ENCODE measurements around the gene PEAR1.

PEAR1 gene

DNA sequence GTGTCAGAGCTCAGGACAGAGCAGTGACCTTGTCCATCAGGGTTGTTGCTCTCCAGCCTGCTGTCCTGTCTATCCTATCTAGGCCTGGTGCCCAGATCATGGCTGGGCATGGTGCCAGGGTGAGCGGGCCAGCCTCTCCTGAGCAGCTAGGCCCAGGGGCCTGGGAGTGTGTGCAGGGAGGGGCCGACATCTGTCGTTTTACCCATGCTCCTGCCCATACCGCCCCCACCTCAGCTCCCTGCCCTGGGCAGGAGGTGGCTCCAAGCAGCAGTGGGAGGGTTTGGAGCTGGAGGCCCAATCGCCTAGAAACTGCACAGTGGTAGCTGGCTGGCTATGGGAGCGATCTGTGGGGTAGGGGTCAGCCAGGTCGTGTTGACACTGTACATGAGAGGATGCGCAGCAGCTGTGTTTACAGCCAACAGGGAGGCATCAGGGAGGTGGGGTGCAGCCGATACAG, 41.1 kb upstream of the PEAR1 start:
- DNase-seq (ENCODE audit: low read depth) = no peak

DNA sequence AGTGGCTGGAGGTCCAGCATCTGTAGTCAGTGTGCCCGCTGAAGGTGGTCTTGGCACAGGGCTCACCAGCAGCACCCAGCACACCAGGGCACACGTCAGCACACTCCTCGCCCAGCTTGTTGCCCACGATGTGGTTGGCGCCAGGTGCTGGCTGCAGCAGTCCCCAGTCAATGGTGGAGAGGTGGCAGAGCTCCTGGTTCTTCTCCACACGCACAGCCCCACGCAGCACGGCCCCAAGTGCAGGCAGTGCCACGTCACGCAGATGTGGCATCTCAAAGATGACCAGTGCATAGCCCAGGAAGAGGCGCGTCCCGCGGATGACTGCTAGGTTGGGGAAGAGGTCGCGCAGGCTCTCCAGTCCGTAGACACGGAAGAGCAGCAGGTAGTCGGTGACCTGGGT, 39.8 kb upstream of the PEAR1 start:
- DNase-seq (ENCODE audit: low read depth) = no peak
- TF ChIP-seq, protein P1, sequence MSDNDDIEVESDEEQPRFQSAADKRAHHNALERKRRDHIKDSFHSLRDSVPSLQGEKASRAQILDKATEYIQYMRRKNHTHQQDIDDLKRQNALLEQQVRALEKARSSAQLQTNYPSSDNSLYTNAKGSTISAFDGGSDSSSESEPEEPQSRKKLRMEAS (IDR thresholded peaks at IDR 0.05; ENCODE audit: low read depth, low read length) = no peak
- TF ChIP-seq, protein P2, sequence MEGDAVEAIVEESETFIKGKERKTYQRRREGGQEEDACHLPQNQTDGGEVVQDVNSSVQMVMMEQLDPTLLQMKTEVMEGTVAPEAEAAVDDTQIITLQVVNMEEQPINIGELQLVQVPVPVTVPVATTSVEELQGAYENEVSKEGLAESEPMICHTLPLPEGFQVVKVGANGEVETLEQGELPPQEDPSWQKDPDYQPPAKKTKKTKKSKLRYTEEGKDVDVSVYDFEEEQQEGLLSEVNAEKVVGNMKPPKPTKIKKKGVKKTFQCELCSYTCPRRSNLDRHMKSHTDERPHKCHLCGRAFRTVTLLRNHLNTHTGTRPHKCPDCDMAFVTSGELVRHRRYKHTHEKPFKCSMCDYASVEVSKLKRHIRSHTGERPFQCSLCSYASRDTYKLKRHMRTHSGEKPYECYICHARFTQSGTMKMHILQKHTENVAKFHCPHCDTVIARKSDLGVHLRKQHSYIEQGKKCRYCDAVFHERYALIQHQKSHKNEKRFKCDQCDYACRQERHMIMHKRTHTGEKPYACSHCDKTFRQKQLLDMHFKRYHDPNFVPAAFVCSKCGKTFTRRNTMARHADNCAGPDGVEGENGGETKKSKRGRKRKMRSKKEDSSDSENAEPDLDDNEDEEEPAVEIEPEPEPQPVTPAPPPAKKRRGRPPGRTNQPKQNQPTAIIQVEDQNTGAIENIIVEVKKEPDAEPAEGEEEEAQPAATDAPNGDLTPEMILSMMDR (IDR thresholded peaks at IDR 0.05; ENCODE audit: low read depth, low read length) = no peak
- no peak for TF ChIP-seq POLR2A (IDR thresholded peaks at IDR 0.05; ENCODE audit: extremely low read depth, insufficient read length)
- TF ChIP-seq MYC (IDR thresholded peaks at IDR 0.05; ENCODE audit: low read depth, low read length) = no peak

More for the DNA sequence above, 41.1 kb upstream of the PEAR1 start:
- H3K4me3 ChIP-seq (ENCODE audit: low read depth, low read length) = no peak overlapping the region
- TF ChIP-seq POLR2A (IDR thresholded peaks at IDR 0.05; ENCODE audit: extremely low read depth, insufficient read length) (no peak), MYC (IDR thresholded peaks at IDR 0.05; ENCODE audit: low read depth, low read length) (no peak)
- TF ChIP-seq, protein P1 (IDR thresholded peaks at IDR 0.05; ENCODE audit: low read depth, low read length) = no peak
- TF ChIP-seq, protein P2 (IDR thresholded peaks at IDR 0.05; ENCODE audit: low read depth, low read length) = no peak

DNA sequence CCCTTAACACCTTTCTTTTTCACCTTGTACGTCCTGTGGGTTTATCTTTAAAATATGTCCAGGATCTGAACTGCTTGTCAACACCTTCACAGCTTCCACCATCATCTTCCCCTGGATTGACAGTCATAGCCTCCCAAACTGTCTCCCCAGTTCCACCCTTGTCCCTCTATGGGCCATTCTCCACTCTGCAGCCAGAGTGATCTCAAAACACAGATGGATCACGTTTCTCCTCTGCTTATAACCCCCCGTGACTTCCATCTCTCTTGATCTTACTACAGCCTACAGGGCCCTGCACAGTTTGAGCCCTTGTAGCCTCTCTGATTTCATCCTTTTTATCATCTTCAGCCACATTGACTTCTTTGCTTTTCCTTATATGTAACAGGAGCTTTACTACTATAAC, 38.9 kb upstream of the PEAR1 start:
- TF ChIP-seq, protein P1 (IDR thresholded peaks at IDR 0.05; ENCODE audit: low read depth, low read length) = no peak
- TF ChIP-seq, protein P2 (IDR thresholded peaks at IDR 0.05; ENCODE audit: low read depth, low read length) = no peak
- no peak for TF ChIP-seq MYC (IDR thresholded peaks at IDR 0.05; ENCODE audit: low read depth, low read length)
- no peak for TF ChIP-seq POLR2A (IDR thresholded peaks at IDR 0.05; ENCODE audit: extremely low read depth, insufficient read length)
- DNase-seq (ENCODE audit: low read depth) = no peak
- H3K4me3 ChIP-seq (ENCODE audit: low read depth, low read length) = no peak overlapping the region

More for the DNA sequence above, 39.8 kb upstream of the PEAR1 start:
- no peak overlapping the region for H3K4me3 ChIP-seq (ENCODE audit: low read depth, low read length)

DNA sequence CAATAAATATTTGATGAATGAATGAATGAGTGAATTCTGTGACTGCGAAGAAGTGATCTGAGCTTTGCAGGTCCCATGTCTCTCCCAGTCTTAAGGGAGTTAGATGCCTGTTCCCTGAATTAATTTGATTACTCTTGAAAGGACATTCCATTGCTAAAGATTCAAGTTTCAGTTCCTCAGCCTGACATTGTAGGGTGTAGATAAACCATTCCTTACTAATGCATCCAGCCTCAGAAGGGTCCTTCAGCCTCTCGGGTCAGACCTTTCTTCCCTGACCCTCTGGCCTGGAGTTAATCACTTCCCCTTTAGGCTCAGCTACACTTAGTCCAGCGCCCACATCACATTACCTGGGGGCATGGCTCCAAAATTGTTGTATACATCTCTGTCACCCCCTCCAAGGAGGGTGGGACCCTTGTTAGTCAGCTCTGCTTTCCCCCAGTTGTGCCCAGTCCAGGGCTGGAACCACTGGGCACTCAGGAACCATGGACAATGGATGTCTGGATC, 37.2 kb upstream of the PEAR1 start:
- H3K4me3 ChIP-seq (ENCODE audit: low read depth, low read length) = no peak overlapping the region
- TF ChIP-seq MYC (IDR thresholded peaks at IDR 0.05; ENCODE audit: low read depth, low read length) (no peak), POLR2A (IDR thresholded peaks at IDR 0.05; ENCODE audit: extremely low read depth, insufficient read length) (no peak)
- TF ChIP-seq, protein P2 (IDR thresholded peaks at IDR 0.05; ENCODE audit: low read depth, low read length) = no peak
- TF ChIP-seq, protein P1 (IDR thresholded peaks at IDR 0.05; ENCODE audit: low read depth, low read length) = no peak
- DNase-seq (ENCODE audit: low read depth) = no peak

DNA sequence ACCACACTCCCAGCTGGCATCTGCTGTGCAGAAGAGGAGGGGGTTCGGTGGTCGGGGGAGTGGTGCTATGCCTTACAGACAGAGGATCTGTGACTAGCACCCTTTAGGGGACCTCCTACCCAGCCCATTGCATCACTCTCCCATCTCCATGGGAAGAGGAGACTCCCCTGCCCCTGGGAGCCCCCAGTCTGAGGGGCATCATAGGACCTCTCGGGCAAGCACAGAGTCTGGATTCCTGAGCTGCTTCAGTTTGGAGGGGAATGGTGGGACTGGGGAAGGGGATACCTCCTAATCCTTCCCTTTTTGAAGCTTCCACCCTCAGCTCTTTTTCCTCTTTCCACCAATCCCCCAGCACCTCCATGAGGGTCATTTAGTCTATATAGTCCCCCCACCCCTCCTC, 36.0 kb upstream of the PEAR1 start:
- no peak for DNase-seq (ENCODE audit: low read depth)
- TF ChIP-seq, protein P2 (IDR thresholded peaks at IDR 0.05; ENCODE audit: low read depth, low read length) = no peak
- TF ChIP-seq POLR2A (IDR thresholded peaks at IDR 0.05; ENCODE audit: extremely low read depth, insufficient read length) = no peak
- TF ChIP-seq, protein P1 (IDR thresholded peaks at IDR 0.05; ENCODE audit: low read depth, low read length) = no peak
- no peak for TF ChIP-seq MYC (IDR thresholded peaks at IDR 0.05; ENCODE audit: low read depth, low read length)
- no peak overlapping the region for H3K4me3 ChIP-seq (ENCODE audit: low read depth, low read length)

Measured in NB4 (cell line).